Rectal smooth muscle tissue (tissue), 1 donor: Measurements from ENCODE around the gene PRKAG2.

Source experiments
- H3K27ac ChIP-seq: one replicate; pipeline ENCODE4 v1.7.0; 2013; ENCODE audit warnings: low read depth, low read length, inconsistent platforms
- H3K27me3 ChIP-seq: one replicate; pipeline ENCODE4 v1.7.0; 2013; ENCODE audit warnings: low read length; ENCODE audit not compliant: control insufficient read depth, insufficient read depth
- H3K36me3 ChIP-seq: one replicate; pipeline ENCODE4 v1.7.0; 2013; ENCODE audit warnings: low read length; ENCODE audit not compliant: control insufficient read depth, insufficient read depth
- H3K4me1 ChIP-seq: one replicate; pipeline ENCODE4 v1.7.0; 2013; ENCODE audit warnings: low read length; ENCODE audit not compliant: control insufficient read depth, insufficient read depth
- H3K4me3 ChIP-seq: one replicate; pipeline ENCODE4 v1.7.0; 2013; ENCODE audit warnings: low read length
- H3K9ac ChIP-seq: one replicate; pipeline ENCODE4 v1.7.0; 2013; ENCODE audit warnings: low read length

Gene PRKAG2

GRCh38 chr7:151731022-151731441 lies 145.9 kb downstream of the PRKAG2 start:
- Histone ChIP-seq H3K9ac (no peak overlapping the region), H3K27ac (no peak overlapping the region), H3K27me3 (no peaks in the 10 kb centered on the region), H3K4me3 (no peak overlapping the region), H3K4me1 (peaks cover 10% of the 10 kb centered on the region), H3K36me3 (no peaks in the 10 kb centered on the region)

- H3K4me3 ChIP-seq: no peak overlapping the region
- peaks cover 9% of the 10 kb centered on the region for H3K4me1 ChIP-seq
- H3K27ac ChIP-seq: no peak overlapping the region
- H3K9ac ChIP-seq: no peak overlapping the region
- H3K27me3 ChIP-seq: no peaks in the 10 kb centered on the region
- no peaks in the 10 kb centered on the region for H3K36me3 ChIP-seq
Observed at GRCh38 chr7:151730591-151730990, 146.3 kb downstream of the PRKAG2 start.

GRCh38 chr7:151729521-151729921 lies 147.4 kb downstream of the PRKAG2 start:
- Histone ChIP-seq H3K27me3 (no peaks in the 10 kb centered on the region), H3K4me1 (peaks cover 6% of the 10 kb centered on the region), H3K27ac (no peak overlapping the region), H3K36me3 (no peaks in the 10 kb centered on the region), H3K9ac (no peak overlapping the region), H3K4me3 (no peak overlapping the region)

GRCh38 chr7:151728746-151729145 lies 148.2 kb downstream of the PRKAG2 start:
- Histone ChIP-seq H3K9ac (no peak overlapping the region), H3K4me1 (peaks cover 6% of the 10 kb centered on the region), H3K4me3 (no peak overlapping the region), H3K27ac (no peak overlapping the region), H3K27me3 (no peaks in the 10 kb centered on the region), H3K36me3 (no peaks in the 10 kb centered on the region)

- Histone ChIP-seq H3K4me1 (peaks cover 6% of the 10 kb centered on the region), H3K4me3 (no peak overlapping the region), H3K9ac (no peak overlapping the region), H3K27ac (no peak overlapping the region), H3K36me3 (no peaks in the 10 kb centered on the region), H3K27me3 (no peaks in the 10 kb centered on the region)
Observed at GRCh38 chr7:151728286-151728660, 148.6 kb downstream of the PRKAG2 start.

GRCh38 chr7:151727579-151728285 lies 149.2 kb downstream of the PRKAG2 start:
- Histone ChIP-seq H3K27ac (peak overlapping the region; percentile 60), H3K4me3 (no peak overlapping the region), H3K4me1 (peaks cover 6% of the 10 kb centered on the region), H3K27me3 (no peaks in the 10 kb centered on the region), H3K9ac (no peak overlapping the region), H3K36me3 (no peaks in the 10 kb centered on the region)

- H3K4me3 ChIP-seq: no peak overlapping the region
- H3K36me3 ChIP-seq: no peaks in the 10 kb centered on the region
- H3K9ac ChIP-seq: no peak overlapping the region
- peak overlapping the region; percentile 60 for H3K27ac ChIP-seq
- H3K4me1 ChIP-seq: peaks cover 6% of the 10 kb centered on the region
- no peaks in the 10 kb centered on the region for H3K27me3 ChIP-seq
Observed at GRCh38 chr7:151726652-151727578, 150.0 kb downstream of the PRKAG2 start.

GRCh38 chr7:151725844-151726651 lies 150.9 kb downstream of the PRKAG2 start:
- no peak overlapping the region for H3K4me3 ChIP-seq
- H3K27me3 ChIP-seq: no peaks in the 10 kb centered on the region
- no peak overlapping the region for H3K27ac ChIP-seq
- peaks cover 6% of the 10 kb centered on the region for H3K4me1 ChIP-seq
- no peaks in the 10 kb centered on the region for H3K36me3 ChIP-seq
- H3K9ac ChIP-seq: no peak overlapping the region

- Histone ChIP-seq H3K9ac (no peak overlapping the region), H3K36me3 (no peaks in the 10 kb centered on the region), H3K27me3 (no peaks in the 10 kb centered on the region), H3K4me3 (no peak overlapping the region), H3K27ac (no peak overlapping the region), H3K4me1 (peaks cover 6% of the 10 kb centered on the region)
Observed at GRCh38 chr7:151724920-151725584, 151.9 kb downstream of the PRKAG2 start.

GRCh38 chr7:151724250-151724915 lies 152.5 kb downstream of the PRKAG2 start:
- H3K4me3 ChIP-seq: no peak overlapping the region
- no peak overlapping the region for H3K27ac ChIP-seq
- no peaks in the 10 kb centered on the region for H3K36me3 ChIP-seq
- H3K4me1 ChIP-seq: peaks cover 6% of the 10 kb centered on the region
- no peaks in the 10 kb centered on the region for H3K27me3 ChIP-seq
- H3K9ac ChIP-seq: no peak overlapping the region

GRCh38 chr7:151723321-151723720 lies 153.6 kb downstream of the PRKAG2 start:
- Histone ChIP-seq H3K27me3 (no peaks in the 10 kb centered on the region), H3K36me3 (no peaks in the 10 kb centered on the region), H3K9ac (no peak overlapping the region), H3K4me1 (peaks cover 6% of the 10 kb centered on the region), H3K27ac (no peak overlapping the region), H3K4me3 (no peak overlapping the region)
